HS-27A (cell line): ENCODE data around the gene LRMDA.

Experiments used
- DNase-seq: peaks from one replicate; pipeline ENCODE4 v3.0.0-alpha.2; 2012; ENCODE audit warnings: low read depth, missing footprints

LRMDA gene

GRCh38 chr10:75402486-75403143 is 28.8 kb upstream of the LRMDA start:
- no peak for DNase-seq

GRCh38 chr10:75403144-75403938 is 28.1 kb upstream of the LRMDA start:
- no peak for DNase-seq

GRCh38 chr10:75403939-75404814 is 27.2 kb upstream of the LRMDA start:
- no peak for DNase-seq

- DNase-seq: no peak
These were observed 26.4 kb upstream of the LRMDA start for GRCh38 chr10:75404815-75405597.

- no peak for DNase-seq
These were observed 25.6 kb upstream of the LRMDA start for GRCh38 chr10:75405598-75406461.

GRCh38 chr10:75406462-75407223 is 24.8 kb upstream of the LRMDA start:
- no peak for DNase-seq

GRCh38 chr10:75407224-75407712 is 24.2 kb upstream of the LRMDA start:
- no peak for DNase-seq

GRCh38 chr10:75407713-75408508 is 23.5 kb upstream of the LRMDA start:
- DNase-seq: no peak

GRCh38 chr10:75408509-75408875 is 22.9 kb upstream of the LRMDA start:
- DNase-seq: no peak

- DNase-seq: no peak
These were observed 22.2 kb upstream of the LRMDA start for GRCh38 chr10:75408911-75409885.

- no peak for DNase-seq
These were observed 21.1 kb upstream of the LRMDA start for GRCh38 chr10:75410132-75411005.

GRCh38 chr10:75414527-75414926 is 16.9 kb upstream of the LRMDA start:
- no peak for DNase-seq

GRCh38 chr10:75417522-75417927 is 13.9 kb upstream of the LRMDA start:
- DNase-seq: no peak

GRCh38 chr10:75418293-75418692 is 13.1 kb upstream of the LRMDA start:
- DNase-seq: no peak

GRCh38 chr10:75418712-75419111 is 12.7 kb upstream of the LRMDA start:
- no peak for DNase-seq

GRCh38 chr10:75422913-75423312 is 8.5 kb upstream of the LRMDA start:
- no peak for DNase-seq

GRCh38 chr10:75424571-75424970 is 6.9 kb upstream of the LRMDA start:
- no peak for DNase-seq
